ENCODE results near the gene RNF144A. TPM values are rescaled to one million over a fixed set of nuclear protein-coding genes. Genes with fewer than 3 reads are reported as not detected.

RNF144A gene
- total and polyA plus RNA-seq, 2 of the 13 experiments (the other 11 are each of a cell fraction or from before 2014, with no cell fraction given) = 13.9 to 16.5 TPM

DNA sequence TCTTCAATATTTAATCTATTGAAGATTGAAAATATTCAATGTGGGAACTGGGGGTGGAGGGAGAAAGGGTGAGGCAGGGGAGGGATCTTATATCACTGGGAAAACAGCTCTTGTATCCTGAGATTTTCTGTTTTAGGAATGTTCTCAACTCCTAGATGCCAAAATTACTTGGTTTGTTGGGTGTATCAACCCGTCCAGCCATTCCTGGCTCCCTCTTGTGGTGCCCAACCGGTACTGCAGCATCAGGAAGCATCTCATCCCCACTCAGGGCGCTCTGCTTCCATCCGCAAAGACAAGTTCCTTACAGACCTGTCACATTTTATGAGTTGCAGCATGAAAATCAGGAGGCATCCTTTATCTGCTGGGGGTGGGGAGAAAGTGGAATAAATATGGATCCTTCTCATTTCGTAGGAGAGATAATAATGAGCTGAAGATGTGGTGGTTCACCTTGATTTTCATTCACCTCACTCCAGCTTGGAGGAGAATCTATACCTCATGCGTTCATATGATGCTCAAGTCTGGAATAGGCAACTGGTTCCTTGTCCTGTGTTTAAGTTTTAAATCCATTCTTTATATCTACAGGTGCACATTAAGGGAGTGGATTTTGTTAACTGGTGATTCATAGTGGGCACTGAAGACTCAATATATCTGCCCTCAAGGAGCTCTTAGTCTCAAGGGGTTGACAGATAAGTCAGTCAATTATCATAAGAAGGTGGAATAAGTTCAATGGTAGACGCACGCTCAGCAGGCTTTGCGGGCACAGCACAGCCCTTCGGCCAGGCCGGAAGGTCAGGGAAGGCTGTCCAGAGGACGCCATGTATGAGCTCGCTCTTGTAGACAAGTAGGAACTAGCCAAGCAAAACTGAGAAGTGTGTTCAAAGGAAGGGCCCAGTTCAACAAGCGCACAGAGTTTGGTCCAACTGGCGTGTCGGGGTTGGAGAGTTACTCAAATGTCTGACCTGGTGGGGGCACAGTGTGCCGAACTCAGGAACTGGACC is 127.3 kb downstream of the RNF144A start (continued):
- TF ChIP-seq EEA1 (CRISPR knock-in tag; IDR thresholded peaks at IDR 0.05; ENCODE audit: borderline replicate concordance) (no peak), MAFG (CRISPR knock-in tag; IDR thresholded peaks at IDR 0.05) (no peak), SP140L (CRISPR knock-in tag; IDR thresholded peaks at IDR 0.05; ENCODE audit: borderline replicate concordance) (no peak), SMC3 (IDR thresholded peaks at IDR 0.05; ENCODE audit: low read length) (peak; percentile 91), ZNF598 (CRISPR knock-in tag; IDR thresholded peaks at IDR 0.05; ENCODE audit: borderline replicate concordance) (no peak), ELF1 (CRISPR knock-in tag; IDR thresholded peaks at IDR 0.05) (no peak), JUNB (CRISPR knock-in tag; IDR thresholded peaks at IDR 0.05; ENCODE audit: borderline replicate concordance) (no peak), RFX5 (IDR thresholded peaks at IDR 0.05; ENCODE audit: low read depth, low read length) (no peak), SP5 (CRISPR knock-in tag; IDR thresholded peaks at IDR 0.05; ENCODE audit: borderline replicate concordance, low read depth) (no peak), ZNF138 (CRISPR knock-in tag; IDR thresholded peaks at IDR 0.05; ENCODE audit: low read depth) (no peak), ZNF775 (CRISPR knock-in tag; IDR thresholded peaks at IDR 0.05; ENCODE audit: borderline replicate concordance) (no peak), ZNF34 (CRISPR knock-in tag; IDR thresholded peaks at IDR 0.05; ENCODE audit: borderline replicate concordance) (no peak), DNMT3B (CRISPR knock-in tag; conservative IDR thresholded peaks at IDR 0.05) (no peak), STAT5B (CRISPR knock-in tag; IDR thresholded peaks at IDR 0.05) (no peak), HOXA3 (CRISPR knock-in tag; IDR thresholded peaks at IDR 0.05) (no peak)
- TF ChIP-seq, protein P1, sequence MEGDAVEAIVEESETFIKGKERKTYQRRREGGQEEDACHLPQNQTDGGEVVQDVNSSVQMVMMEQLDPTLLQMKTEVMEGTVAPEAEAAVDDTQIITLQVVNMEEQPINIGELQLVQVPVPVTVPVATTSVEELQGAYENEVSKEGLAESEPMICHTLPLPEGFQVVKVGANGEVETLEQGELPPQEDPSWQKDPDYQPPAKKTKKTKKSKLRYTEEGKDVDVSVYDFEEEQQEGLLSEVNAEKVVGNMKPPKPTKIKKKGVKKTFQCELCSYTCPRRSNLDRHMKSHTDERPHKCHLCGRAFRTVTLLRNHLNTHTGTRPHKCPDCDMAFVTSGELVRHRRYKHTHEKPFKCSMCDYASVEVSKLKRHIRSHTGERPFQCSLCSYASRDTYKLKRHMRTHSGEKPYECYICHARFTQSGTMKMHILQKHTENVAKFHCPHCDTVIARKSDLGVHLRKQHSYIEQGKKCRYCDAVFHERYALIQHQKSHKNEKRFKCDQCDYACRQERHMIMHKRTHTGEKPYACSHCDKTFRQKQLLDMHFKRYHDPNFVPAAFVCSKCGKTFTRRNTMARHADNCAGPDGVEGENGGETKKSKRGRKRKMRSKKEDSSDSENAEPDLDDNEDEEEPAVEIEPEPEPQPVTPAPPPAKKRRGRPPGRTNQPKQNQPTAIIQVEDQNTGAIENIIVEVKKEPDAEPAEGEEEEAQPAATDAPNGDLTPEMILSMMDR (CRISPR knock-in tag; IDR thresholded peaks at IDR 0.05) = peak; percentile 90
- TF ChIP-seq, protein P2, sequence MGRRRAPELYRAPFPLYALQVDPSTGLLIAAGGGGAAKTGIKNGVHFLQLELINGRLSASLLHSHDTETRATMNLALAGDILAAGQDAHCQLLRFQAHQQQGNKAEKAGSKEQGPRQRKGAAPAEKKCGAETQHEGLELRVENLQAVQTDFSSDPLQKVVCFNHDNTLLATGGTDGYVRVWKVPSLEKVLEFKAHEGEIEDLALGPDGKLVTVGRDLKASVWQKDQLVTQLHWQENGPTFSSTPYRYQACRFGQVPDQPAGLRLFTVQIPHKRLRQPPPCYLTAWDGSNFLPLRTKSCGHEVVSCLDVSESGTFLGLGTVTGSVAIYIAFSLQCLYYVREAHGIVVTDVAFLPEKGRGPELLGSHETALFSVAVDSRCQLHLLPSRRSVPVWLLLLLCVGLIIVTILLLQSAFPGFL (CRISPR knock-in tag; IDR thresholded peaks at IDR 0.05) = no peak
- TF ChIP-seq, protein P3, sequence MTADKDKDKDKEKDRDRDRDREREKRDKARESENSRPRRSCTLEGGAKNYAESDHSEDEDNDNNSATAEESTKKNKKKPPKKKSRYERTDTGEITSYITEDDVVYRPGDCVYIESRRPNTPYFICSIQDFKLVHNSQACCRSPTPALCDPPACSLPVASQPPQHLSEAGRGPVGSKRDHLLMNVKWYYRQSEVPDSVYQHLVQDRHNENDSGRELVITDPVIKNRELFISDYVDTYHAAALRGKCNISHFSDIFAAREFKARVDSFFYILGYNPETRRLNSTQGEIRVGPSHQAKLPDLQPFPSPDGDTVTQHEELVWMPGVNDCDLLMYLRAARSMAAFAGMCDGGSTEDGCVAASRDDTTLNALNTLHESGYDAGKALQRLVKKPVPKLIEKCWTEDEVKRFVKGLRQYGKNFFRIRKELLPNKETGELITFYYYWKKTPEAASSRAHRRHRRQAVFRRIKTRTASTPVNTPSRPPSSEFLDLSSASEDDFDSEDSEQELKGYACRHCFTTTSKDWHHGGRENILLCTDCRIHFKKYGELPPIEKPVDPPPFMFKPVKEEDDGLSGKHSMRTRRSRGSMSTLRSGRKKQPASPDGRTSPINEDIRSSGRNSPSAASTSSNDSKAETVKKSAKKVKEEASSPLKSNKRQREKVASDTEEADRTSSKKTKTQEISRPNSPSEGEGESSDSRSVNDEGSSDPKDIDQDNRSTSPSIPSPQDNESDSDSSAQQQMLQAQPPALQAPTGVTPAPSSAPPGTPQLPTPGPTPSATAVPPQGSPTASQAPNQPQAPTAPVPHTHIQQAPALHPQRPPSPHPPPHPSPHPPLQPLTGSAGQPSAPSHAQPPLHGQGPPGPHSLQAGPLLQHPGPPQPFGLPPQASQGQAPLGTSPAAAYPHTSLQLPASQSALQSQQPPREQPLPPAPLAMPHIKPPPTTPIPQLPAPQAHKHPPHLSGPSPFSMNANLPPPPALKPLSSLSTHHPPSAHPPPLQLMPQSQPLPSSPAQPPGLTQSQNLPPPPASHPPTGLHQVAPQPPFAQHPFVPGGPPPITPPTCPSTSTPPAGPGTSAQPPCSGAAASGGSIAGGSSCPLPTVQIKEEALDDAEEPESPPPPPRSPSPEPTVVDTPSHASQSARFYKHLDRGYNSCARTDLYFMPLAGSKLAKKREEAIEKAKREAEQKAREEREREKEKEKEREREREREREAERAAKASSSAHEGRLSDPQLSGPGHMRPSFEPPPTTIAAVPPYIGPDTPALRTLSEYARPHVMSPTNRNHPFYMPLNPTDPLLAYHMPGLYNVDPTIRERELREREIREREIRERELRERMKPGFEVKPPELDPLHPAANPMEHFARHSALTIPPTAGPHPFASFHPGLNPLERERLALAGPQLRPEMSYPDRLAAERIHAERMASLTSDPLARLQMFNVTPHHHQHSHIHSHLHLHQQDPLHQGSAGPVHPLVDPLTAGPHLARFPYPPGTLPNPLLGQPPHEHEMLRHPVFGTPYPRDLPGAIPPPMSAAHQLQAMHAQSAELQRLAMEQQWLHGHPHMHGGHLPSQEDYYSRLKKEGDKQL (CRISPR knock-in tag; IDR thresholded peaks at IDR 0.05; ENCODE audit: low read depth) = no peak
- TF ChIP-seq, protein P4, sequence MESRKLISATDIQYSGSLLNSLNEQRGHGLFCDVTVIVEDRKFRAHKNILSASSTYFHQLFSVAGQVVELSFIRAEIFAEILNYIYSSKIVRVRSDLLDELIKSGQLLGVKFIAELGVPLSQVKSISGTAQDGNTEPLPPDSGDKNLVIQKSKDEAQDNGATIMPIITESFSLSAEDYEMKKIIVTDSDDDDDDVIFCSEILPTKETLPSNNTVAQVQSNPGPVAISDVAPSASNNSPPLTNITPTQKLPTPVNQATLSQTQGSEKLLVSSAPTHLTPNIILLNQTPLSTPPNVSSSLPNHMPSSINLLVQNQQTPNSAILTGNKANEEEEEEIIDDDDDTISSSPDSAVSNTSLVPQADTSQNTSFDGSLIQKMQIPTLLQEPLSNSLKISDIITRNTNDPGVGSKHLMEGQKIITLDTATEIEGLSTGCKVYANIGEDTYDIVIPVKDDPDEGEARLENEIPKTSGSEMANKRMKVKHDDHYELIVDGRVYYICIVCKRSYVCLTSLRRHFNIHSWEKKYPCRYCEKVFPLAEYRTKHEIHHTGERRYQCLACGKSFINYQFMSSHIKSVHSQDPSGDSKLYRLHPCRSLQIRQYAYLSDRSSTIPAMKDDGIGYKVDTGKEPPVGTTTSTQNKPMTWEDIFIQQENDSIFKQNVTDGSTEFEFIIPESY (CRISPR knock-in tag; IDR thresholded peaks at IDR 0.05) = peak; percentile 88

All from HepG2 (cell line).